NCI-H1417 (cell line): ENCODE results near the gene TRAPPC2L.

Experiments used
- DNase-seq, 3 experiments: peaks; one replicate each; lab custom pipeline; 2025; lab: John Stamatoyannopoulos, UW

The TRAPPC2L gene

GRCh38 chr16:88856828-88857727 is at the start of gene TRAPPC2L, which contains the start of gene GALNS:
Gene TRAPPC2L (plus strand): TSS chr16:88857127. CDS start chr16:88857151, 24 bp downstream.
Gene GALNS (minus strand): TSS chr16:88856947. CDS start chr16:88856877, 70 bp downstream.
- peak; percentile 92 to 97 (median 94) for DNase-seq

- DNase-seq, result no peak
These were observed 49.7 kb upstream of the TRAPPC2L start for GRCh38 chr16:88807142-88807625.

GRCh38 chr16:88807626-88808453 is 49.1 kb upstream of the TRAPPC2L start:
- DNase-seq, result no peak

- DNase-seq, result peak in 1 of 3 experiments; percentile 49
These were observed 47.8 kb upstream of the TRAPPC2L start for GRCh38 chr16:88809068-88809675.

GRCh38 chr16:88809676-88810165 is 47.2 kb upstream of the TRAPPC2L start:
- DNase-seq, result peak in 2 of 3 experiments; percentile 12 to 49

GRCh38 chr16:88810166-88810911 is 46.6 kb upstream of the TRAPPC2L start:
- peak in 1 of 3 experiments; percentile 39 for DNase-seq

- peak; percentile 43 to 89 (median 82) for DNase-seq
These were observed 45.8 kb upstream of the TRAPPC2L start for GRCh38 chr16:88810912-88811768.

GRCh38 chr16:88811769-88812512 is 45.0 kb upstream of the TRAPPC2L start, which contains the start of gene APRT:
Gene APRT (minus strand): TSS chr16:88811928. CDS start chr16:88811899, 29 bp downstream.
- DNase-seq, result peak; percentile 85 to 92 (median 88)

- peak in 1 of 3 experiments; percentile 72 for DNase-seq
These were observed 44.2 kb upstream of the TRAPPC2L start for GRCh38 chr16:88812513-88813268.

- DNase-seq, result no peak
These were observed 43.4 kb upstream of the TRAPPC2L start for GRCh38 chr16:88813269-88814143.

GRCh38 chr16:88814144-88814502 is 42.8 kb upstream of the TRAPPC2L start:
- DNase-seq, result no peak

- DNase-seq, result no peak
These were observed 41.7 kb upstream of the TRAPPC2L start for GRCh38 chr16:88815227-88815626.

GRCh38 chr16:88815901-88816589 is 40.9 kb upstream of the TRAPPC2L start:
- DNase-seq, result peak; percentile 34 to 73 (median 58)

GRCh38 chr16:88816736-88817535 is 40.0 kb upstream of the TRAPPC2L start:
- DNase-seq, result no peak

GRCh38 chr16:88817785-88818574 is 38.9 kb upstream of the TRAPPC2L start:
- DNase-seq, result no peak
